Raji (cell line): Measurements from ENCODE around the gene LURAP1L.

ENCODE experiments used
- POLR2A ChIP-seq: IDR thresholded peaks from 2 replicates; pipeline ENCODE4 v1.6.1; 2011; ENCODE audit warnings: low read depth, low read length, control low read depth; ENCODE audit not compliant: insufficient read depth

The LURAP1L gene

GRCh38 chr9:12790883-12791282 lies 16.1 kb downstream of the LURAP1L start:
- TF ChIP-seq POLR2A = no peak

- no peak for TF ChIP-seq POLR2A
Observed at GRCh38 chr9:12794101-12794799, 19.4 kb downstream of the LURAP1L start.

GRCh38 chr9:12796601-12797000 lies 21.8 kb downstream of the LURAP1L start:
- TF ChIP-seq POLR2A = no peak

GRCh38 chr9:12797037-12797436 lies 22.2 kb downstream of the LURAP1L start:
- TF ChIP-seq POLR2A = no peak

GRCh38 chr9:12798066-12798770 lies 23.4 kb downstream of the LURAP1L start:
- TF ChIP-seq POLR2A = no peak

GRCh38 chr9:12801187-12801586 lies 26.4 kb downstream of the LURAP1L start:
- no peak for TF ChIP-seq POLR2A

GRCh38 chr9:12801663-12802062 lies 26.8 kb downstream of the LURAP1L start:
- TF ChIP-seq POLR2A = no peak

GRCh38 chr9:12802093-12802492 lies 27.3 kb downstream of the LURAP1L start:
- TF ChIP-seq POLR2A = no peak

- TF ChIP-seq POLR2A = no peak
Observed at GRCh38 chr9:12808569-12808968, 33.7 kb downstream of the LURAP1L start.

- TF ChIP-seq POLR2A = no peak
Observed at GRCh38 chr9:12809720-12810119, 34.9 kb downstream of the LURAP1L start.

- no peak for TF ChIP-seq POLR2A
Observed at GRCh38 chr9:12811935-12812334, 37.1 kb downstream of the LURAP1L start.

- TF ChIP-seq POLR2A = no peak
Observed at GRCh38 chr9:12812710-12813109, 37.9 kb downstream of the LURAP1L start.

GRCh38 chr9:12813533-12813932 lies 38.7 kb downstream of the LURAP1L start:
- TF ChIP-seq POLR2A = no peak

- TF ChIP-seq POLR2A = no peak
Observed at GRCh38 chr9:12813960-12814876, 39.4 kb downstream of the LURAP1L start.

GRCh38 chr9:12814877-12815237 lies 40.0 kb downstream of the LURAP1L start:
- TF ChIP-seq POLR2A = no peak

GRCh38 chr9:12815888-12816287 lies 41.1 kb downstream of the LURAP1L start:
- TF ChIP-seq POLR2A = no peak
